B cell (primary cell): Measurements from ENCODE around the gene CFD. TPM values are rescaled to one million over a fixed set of nuclear protein-coding genes. Genes with fewer than 3 reads are reported as not detected.

Experiments used
- ATAC-seq: fragments of 200-7000 bp; cut with Tn5 transposase; one replicate; pipeline ENCODE4 v1.10.0; 2021; ENCODE audit warnings: low read depth, mild to moderate bottlenecking, moderate number of reproducible peaks, moderate library complexity
- CTCF ChIA-PET: fragments of 350-600 bp; sonication (Branson Sonifier 250); formaldehyde crosslinking; loops from one replicate; lab custom pipeline; 2021; ENCODE audit warnings: antibody characterized with exemption, inconsistent platforms; lab: Charles Lee
- POLR2A ChIA-PET: fragments of 350-600 bp; sonication (Branson Sonifier 250); formaldehyde crosslinking; loops from one replicate; lab custom pipeline; 2021; ENCODE audit warnings: antibody characterized with exemption; lab: Charles Lee
- DNase-seq: peaks from one replicate; pipeline ENCODE4 v3.0.0; 2013
- H2AFZ ChIP-seq: 2 replicates; pipeline ENCODE4 v1.6.1; 2012; ENCODE audit warnings: mild to moderate bottlenecking, low read depth, low read length; ENCODE audit not compliant: insufficient read depth, poor library complexity, severe bottlenecking
- H3K27ac ChIP-seq, 2 donors: 1 replicate in 1 of 2; 2 replicates in 1 of 2; pipeline ENCODE4 v1.5.1; 2012 to 2013; ENCODE audit warnings: low read length in 2 of 2, mild to moderate bottlenecking in 2 of 2, moderate library complexity in 1 of 2
- H3K27me3 ChIP-seq, 4 experiments: fragments of 200-600 bp in 1 of 4; sonication (generic) in 1 of 4; replicated peaks in 1 of 4; 1 replicate in 2 of 4; 2 replicates in 2 of 4; pipeline versions ENCODE4 v1.6.1 to v1.7.0; 2013 to 2016; ENCODE audit warnings: low read length in 3 of 4, mild to moderate bottlenecking in 2 of 4, mixed read lengths in 1 of 4, moderate library complexity in 1 of 4; ENCODE audit not compliant: insufficient read depth in 4 of 4, control insufficient read depth in 3 of 4; ENCODE audit errors: control extremely low read depth in 1 of 4
- H3K36me3 ChIP-seq, 2 experiments: replicated peaks in 1 of 2; 1 replicate in 1 of 2; 2 replicates in 1 of 2; pipeline versions ENCODE4 v1.6.1 to v1.7.1; 2013; ENCODE audit warnings: low read length in 1 of 2; ENCODE audit not compliant: insufficient read depth in 2 of 2, control insufficient read depth in 1 of 2; ENCODE audit errors: control extremely low read depth in 1 of 2, extremely low read depth in 1 of 2
- H3K4me1 ChIP-seq, 2 donors: fragments of 200-600 bp in 1 of 2; sonication (generic) in 1 of 2; 1 replicate in 1 of 2; 2 replicates in 1 of 2; pipeline versions ENCODE4 v1.5.1 to v1.6.1; 2013 to 2017; ENCODE audit warnings: low read length in 2 of 2; ENCODE audit not compliant: control insufficient read depth in 2 of 2, insufficient read depth in 2 of 2
- H3K4me2 ChIP-seq: replicated peaks from 2 replicates; pipeline ENCODE3; 2012; ENCODE audit warnings: mild to moderate bottlenecking, low read depth, low read length; ENCODE audit not compliant: poor library complexity, severe bottlenecking
- H3K4me3 ChIP-seq, 5 experiments: fragments of 200-600 bp in 1 of 5; sonication (generic) in 1 of 5; 1 replicate in 3 of 5; 2 replicates in 2 of 5; pipeline versions ENCODE4 v1.5.1 to v1.7.0; 2011 to 2016; ENCODE audit warnings: low read length in 4 of 5, mild to moderate bottlenecking in 4 of 5, low read depth in 2 of 5, control low read depth in 1 of 5, moderate library complexity in 1 of 5; ENCODE audit not compliant: insufficient read depth in 1 of 5; ENCODE audit errors: control extremely low read depth in 1 of 5, extremely low read depth in 1 of 5
- H3K79me2 ChIP-seq: fragments of 200-600 bp; sonication (generic); one replicate; pipeline ENCODE4 v1.6.0; 2016; ENCODE audit warnings: low read length; ENCODE audit not compliant: control insufficient read depth, insufficient read depth
- H3K9ac ChIP-seq: fragments of 200-600 bp; sonication (generic); 2 replicates; pipeline ENCODE4 v1.6.1; 2017; ENCODE audit warnings: mild to moderate bottlenecking, low read length, moderate library complexity
- H3K9me3 ChIP-seq, 3 donors: one replicate each; pipeline versions ENCODE4 v1.6.1 to v1.7.1; 2013; ENCODE audit warnings: low read length in 2 of 3; ENCODE audit not compliant: control insufficient read depth in 2 of 3, insufficient read depth in 1 of 3; ENCODE audit errors: control extremely low read depth in 1 of 3
- H4K20me1 ChIP-seq: 2 replicates; pipeline ENCODE4 v1.6.0; 2012; ENCODE audit warnings: mild to moderate bottlenecking, low read length; ENCODE audit not compliant: insufficient read depth, control insufficient read depth, poor library complexity, severe bottlenecking
- H3K27ac Mint-ChIP-seq: one replicate; pipeline ENCODE4 v1.8.0; 2021; ENCODE audit warnings: mixed read lengths
- H3K27me3 Mint-ChIP-seq: one replicate; pipeline ENCODE4 v1.8.0; 2021; ENCODE audit warnings: mixed read lengths
- H3K4me1 Mint-ChIP-seq: one replicate; pipeline ENCODE4 v1.8.0; 2021; ENCODE audit warnings: mixed read lengths
- H3K4me3 Mint-ChIP-seq: one replicate; pipeline ENCODE4 v1.8.0; 2021; ENCODE audit warnings: mixed read lengths
- H3K9me3 Mint-ChIP-seq: one replicate; pipeline ENCODE4 v1.8.0; 2022; ENCODE audit warnings: mixed read lengths; ENCODE audit not compliant: insufficient read depth
- EZH2 ChIP-seq: IDR thresholded peaks from 2 replicates; pipeline ENCODE4 v1.6.1; 2012; ENCODE audit warnings: borderline replicate concordance, low read depth, mild to moderate bottlenecking, moderate library complexity, low read length; ENCODE audit not compliant: insufficient read depth, poor library complexity, severe bottlenecking
- WGBS: methylation state at CpG from one replicate; pipeline ENCODE4 v1.1.5; 2013; ENCODE audit warnings: missing lambda C conversion rate; ENCODE audit not compliant: insufficient coverage; 5-methylcytosine and 5-hydroxymethylcytosine counted together
- intact Hi-C: fragments of 100-400 bp; cut with micrococcal nuclease; formaldehyde crosslinking; loops from one replicate; pipeline ENCODE4 v1.10.0; 2022
- polyA plus RNA-seq: library from polyadenylated mRNA; depleted of rRNA; stranded (reverse); fragments of >200 nt; gene quantifications from 2 replicates; pipeline ENCODE4 v1.2.3, GENCODE V29; 2012
- total RNA-seq, 2 donors: library from RNA; stranded (reverse); fragments of 120-200 nt in 1 of 2; gene quantifications; 1 replicate in 1 of 2; 2 replicates in 1 of 2; pipeline versions ENCODE4 v1.2.3 to v1.2.4, GENCODE V29; 2013 to 2022
- TF ChIP-seq, protein P1 (sequence below): fragments of 200-600 bp; IDR thresholded peaks from one replicate; pipeline ENCODE4 v1.8.0; 2022; ENCODE audit warnings: antibody characterized with exemption, mild to moderate bottlenecking

CFD gene
- total and polyA plus RNA-seq, 2 donors (not counting 1 experiment from before 2014, with no cell fraction given): 0.79 to 6.6 TPM

- H3K4me1 ChIP-seq: no peaks in the 10 kb centered on the region
- H3K4me2 ChIP-seq: no peak overlapping the region
- H3K27ac Mint-ChIP-seq: peak overlapping the region; percentile 6
- ATAC-seq (no peak), DNase-seq (no peak)
- H3K9me3 ChIP-seq: no peaks in the 10 kb centered on the region
- ChIA-PET POLR2A (no interaction called here), CTCF (interaction anchor here (1.1 to 1.2 kb wide), 2 partner anchors 18 to 39 kb away, joined by 3 read pairs; no protein-coding TSS in a partner anchor)
- WGBS: 97% methylated on average over 34 of the region's 34 CpGs
- H3K27ac ChIP-seq: no peak overlapping the region
- H3K9me3 Mint-ChIP-seq: no peaks in the 10 kb centered on the region
- H2AFZ ChIP-seq: no peak overlapping the region
- no peaks in the 10 kb centered on the region for H3K4me1 Mint-ChIP-seq
- H3K27me3 Mint-ChIP-seq: no peaks in the 10 kb centered on the region
- intact Hi-C loops: no loop called here
- H3K9ac ChIP-seq: no peak overlapping the region
- peaks cover 58% of the 10 kb centered on the region for H3K79me2 ChIP-seq
- H3K4me3 Mint-ChIP-seq: no peak overlapping the region
- peaks cover 49% of the 10 kb centered on the region for H4K20me1 ChIP-seq
- peaks cover 0 to 64% of the 10 kb centered on the region in 2 experiments for H3K36me3 ChIP-seq
- no peak for TF ChIP-seq EZH2
- TF ChIP-seq, protein P1, sequence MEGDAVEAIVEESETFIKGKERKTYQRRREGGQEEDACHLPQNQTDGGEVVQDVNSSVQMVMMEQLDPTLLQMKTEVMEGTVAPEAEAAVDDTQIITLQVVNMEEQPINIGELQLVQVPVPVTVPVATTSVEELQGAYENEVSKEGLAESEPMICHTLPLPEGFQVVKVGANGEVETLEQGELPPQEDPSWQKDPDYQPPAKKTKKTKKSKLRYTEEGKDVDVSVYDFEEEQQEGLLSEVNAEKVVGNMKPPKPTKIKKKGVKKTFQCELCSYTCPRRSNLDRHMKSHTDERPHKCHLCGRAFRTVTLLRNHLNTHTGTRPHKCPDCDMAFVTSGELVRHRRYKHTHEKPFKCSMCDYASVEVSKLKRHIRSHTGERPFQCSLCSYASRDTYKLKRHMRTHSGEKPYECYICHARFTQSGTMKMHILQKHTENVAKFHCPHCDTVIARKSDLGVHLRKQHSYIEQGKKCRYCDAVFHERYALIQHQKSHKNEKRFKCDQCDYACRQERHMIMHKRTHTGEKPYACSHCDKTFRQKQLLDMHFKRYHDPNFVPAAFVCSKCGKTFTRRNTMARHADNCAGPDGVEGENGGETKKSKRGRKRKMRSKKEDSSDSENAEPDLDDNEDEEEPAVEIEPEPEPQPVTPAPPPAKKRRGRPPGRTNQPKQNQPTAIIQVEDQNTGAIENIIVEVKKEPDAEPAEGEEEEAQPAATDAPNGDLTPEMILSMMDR: no peak
- H3K27me3 ChIP-seq: no peaks in the 10 kb centered on the region
- no peak overlapping the region for H3K4me3 ChIP-seq
Observed at GRCh38 chr19:881385-882071, 22.1 kb downstream of the CFD start.

- H4K20me1 ChIP-seq: peaks cover 51% of the 10 kb centered on the region
- H3K27me3 ChIP-seq: no peaks in the 10 kb centered on the region
- TF ChIP-seq, protein P1: no peak
- no peak for TF ChIP-seq EZH2
- Mint-ChIP-seq H3K27ac (no peak overlapping the region), H3K9me3 (no peaks in the 10 kb centered on the region), H3K27me3 (no peaks in the 10 kb centered on the region), H3K4me1 (no peaks in the 10 kb centered on the region), H3K4me3 (no peak overlapping the region)
- H3K79me2 ChIP-seq: peaks cover 58% of the 10 kb centered on the region
- 92% methylated on average over 8 of the region's 30 CpGs for WGBS
- H3K9me3 ChIP-seq: no peaks in the 10 kb centered on the region
- no peak overlapping the region for H3K9ac ChIP-seq
- H3K4me1 ChIP-seq: peaks cover 0 to 6% of the 10 kb centered on the region in 2 donors
- ATAC-seq (no peak), DNase-seq (no peak)
- H2AFZ ChIP-seq: no peak overlapping the region
- H3K4me3 ChIP-seq: no peak overlapping the region
- H3K4me2 ChIP-seq: no peak overlapping the region
- POLR2A ChIA-PET: interaction anchor here (0.7 kb wide), 1 partner anchor 20 kb away, joined by 6 read pairs; no protein-coding TSS in a partner anchor
- CTCF ChIA-PET: interaction anchor here (0.8 to 1.2 kb wide), 2 partner anchors 37 to 99 kb away, joined by 3 read pairs; no protein-coding TSS in a partner anchor
- H3K27ac ChIP-seq: no peak overlapping the region
- H3K36me3 ChIP-seq: peaks cover 0 to 71% of the 10 kb centered on the region in 2 experiments
- intact Hi-C loops: no loop called here
Observed at GRCh38 chr19:882871-883497, 23.5 kb downstream of the CFD start.
